ENCODE data around the gene INSR. TPM values are rescaled to one million over a fixed set of nuclear protein-coding genes. Genes with fewer than 3 reads are reported as not detected.

Gene INSR
- total RNA-seq, 2 experiments from 2014 or later, result 0.87 to 1.0 TPM

- intact Hi-C loops (cut with micrococcal nuclease), result loop anchor here (5.0 kb wide), 1 partner anchor 241 kb away; no protein-coding TSS in a partner anchor
- H3K36me3 Mint-ChIP-seq (ENCODE audit: low read depth), result peaks cover 1% of the 10 kb centered on the region
- ATAC-seq (no peak), DNase-seq (no peak)
- CTCF ChIA-PET, result interaction anchor here (0.7 to 5.4 kb wide), 26 partner anchors 12 to 579 kb away, joined by 3 to 57 read pairs (median 5); partner anchors contain the start of genes ARHGEF18, TRAPPC5 and ZNF557
- H3K27ac Mint-ChIP-seq, result no peak overlapping the region
- H3K9me3 Mint-ChIP-seq, result peaks cover 13% of the 10 kb centered on the region
- TF ChIP-seq CTCF (IDR thresholded peaks at IDR 0.05), result no peak
- peak overlapping the region; percentile 7 for H3K4me3 Mint-ChIP-seq
- H3K4me1 Mint-ChIP-seq (ENCODE audit: low read depth), result peaks cover 16% of the 10 kb centered on the region
- POLR2A ChIA-PET, result interaction anchor here (1.1 kb wide), 1 partner anchor 239 kb away, joined by 3 read pairs; no protein-coding TSS in a partner anchor
- no peaks in the 10 kb centered on the region for H3K27me3 Mint-ChIP-seq
Measured at GRCh38 chr19:7101498-7102253, 192.5 kb downstream of the INSR start.

DNA sequence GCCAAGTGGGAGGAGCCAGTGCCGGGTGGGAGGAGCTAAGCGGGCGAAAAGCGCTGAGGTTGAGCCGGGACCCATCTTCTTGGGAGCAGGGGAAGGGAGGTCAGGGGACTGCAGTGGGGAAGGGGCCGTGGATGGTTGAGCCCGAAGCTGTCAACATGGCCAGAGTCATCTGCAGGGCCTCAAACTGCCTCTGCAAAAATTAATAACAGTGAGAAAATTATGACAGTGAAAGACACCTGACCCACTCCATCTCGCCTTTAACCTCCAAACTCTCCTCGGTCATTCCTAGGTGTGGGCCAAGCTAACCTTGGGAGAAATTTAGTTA lies 194.7 kb downstream of the INSR start:
- intact Hi-C loops (cut with micrococcal nuclease), result no loop called here
- POLR2A ChIA-PET, result interaction anchor here (1.0 to 1.1 kb wide), 3 partner anchors 23 to 249 kb away, joined by 3 to 5 read pairs (median 3); partner anchors contain the start of genes ARHGEF18 and ZNF557
- Mint-ChIP-seq H3K4me1 (ENCODE audit: low read depth) (peaks cover 16% of the 10 kb centered on the region), H3K4me3 (peak overlapping the region; percentile 87), H3K9me3 (peaks cover 28% of the 10 kb centered on the region), H3K36me3 (ENCODE audit: low read depth) (peaks cover 14% of the 10 kb centered on the region), H3K27ac (peak overlapping the region; percentile 84), H3K27me3 (no peaks in the 10 kb centered on the region)
- ATAC-seq (no peak), DNase-seq (no peak)
- CTCF ChIA-PET, result interaction anchor here (0.7 to 5.4 kb wide), 13 partner anchors 31 to 871 kb away, joined by 3 to 57 read pairs (median 4); partner anchors contain the start of gene ARHGEF18
- no peak for TF ChIP-seq CTCF (IDR thresholded peaks at IDR 0.05)

- intact Hi-C loops (cut with micrococcal nuclease), result no loop called here
- peaks cover 16% of the 10 kb centered on the region for H3K4me1 Mint-ChIP-seq (ENCODE audit: low read depth)
- POLR2A ChIA-PET, result interaction anchor here (1.0 to 1.1 kb wide), 3 partner anchors 23 to 250 kb away, joined by 3 to 5 read pairs (median 3); partner anchors contain the start of genes ARHGEF18 and ZNF557
- H3K27me3 Mint-ChIP-seq, result no peaks in the 10 kb centered on the region
- CTCF ChIA-PET, result interaction anchor here (0.7 to 5.4 kb wide), 13 partner anchors 30 to 872 kb away, joined by 3 to 57 read pairs (median 4); partner anchors contain the start of gene ARHGEF18
- peak overlapping the region; percentile 84 for H3K27ac Mint-ChIP-seq
- peaks cover 15% of the 10 kb centered on the region for H3K36me3 Mint-ChIP-seq (ENCODE audit: low read depth)
- peak; percentile 93 for ATAC-seq
- no peak for TF ChIP-seq CTCF (IDR thresholded peaks at IDR 0.05)
- H3K9me3 Mint-ChIP-seq, result peaks cover 29% of the 10 kb centered on the region
- H3K4me3 Mint-ChIP-seq, result peak overlapping the region; percentile 87
- DNase-seq, result peak; percentile 90
Measured at GRCh38 chr19:7098701-7099596, 195.3 kb downstream of the INSR start.

DNA sequence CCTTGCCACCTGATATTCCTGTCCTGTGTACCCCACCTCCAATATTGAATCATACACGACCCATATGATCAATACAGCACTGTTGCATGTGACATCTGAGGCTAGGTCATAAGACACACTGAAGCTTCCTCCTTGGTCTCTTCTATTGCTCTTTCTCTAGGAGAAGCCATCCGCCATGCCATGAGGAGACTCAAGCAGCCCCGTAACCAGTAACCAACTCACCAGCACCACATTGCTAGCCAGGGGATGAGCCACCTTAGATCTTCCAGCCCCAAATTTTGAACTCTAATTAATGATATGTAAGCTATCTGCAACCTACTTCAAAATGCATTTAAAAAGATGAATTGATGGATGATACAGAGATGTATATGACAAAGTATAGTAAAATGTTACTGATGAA lies 196.1 kb downstream of the INSR start:
- H3K4me1 Mint-ChIP-seq (ENCODE audit: low read depth), result peaks cover 16% of the 10 kb centered on the region
- ATAC-seq (no peak), DNase-seq (no peak)
- ChIA-PET CTCF (no interaction called here), POLR2A (interaction anchor here (1.4 kb wide), 1 partner anchor 28 kb away, joined by 3 read pairs; the partner anchor contains the start of gene ZNF557)
- intact Hi-C loops (cut with micrococcal nuclease), result no loop called here
- no peaks in the 10 kb centered on the region for H3K27me3 Mint-ChIP-seq
- peak overlapping the region; percentile 87 for H3K4me3 Mint-ChIP-seq
- peak overlapping the region; percentile 84 for H3K27ac Mint-ChIP-seq
- TF ChIP-seq CTCF (IDR thresholded peaks at IDR 0.05), result no peak
- peaks cover 32% of the 10 kb centered on the region for H3K9me3 Mint-ChIP-seq
- H3K36me3 Mint-ChIP-seq (ENCODE audit: low read depth), result peaks cover 15% of the 10 kb centered on the region

Data from activated CD8-positive, alpha-beta T cell treated with anti-CD3 and anti-CD28 coated beads for 36 hours (primary cell).